ENCODE data around the gene FHOD3. TPM values are rescaled to one million over a fixed set of nuclear protein-coding genes. Genes with fewer than 3 reads are reported as not detected.

Gene FHOD3
- total and polyA plus RNA-seq, 2 of the 8 experiments (the other 6 are each of a cell fraction or from before 2014, with no cell fraction given) = 9.7 to 10.5 TPM

GRCh38 chr18:36592282-36592681 lies 294.8 kb downstream of the FHOD3 start:
- H4K20me1 ChIP-seq (replicated peaks in 1 of 2; ENCODE audit: control insufficient read depth in 1 of 2, insufficient read depth in 2 of 2, low read length in 2 of 2) = no peaks in the 10 kb centered on the region
- no peak overlapping the region for H2BK15ac ChIP-seq (ENCODE audit: low read length)
- H4K91ac ChIP-seq (replicated peaks; ENCODE audit: insufficient read length, low read length) = no peak overlapping the region
- H4K5ac ChIP-seq (ENCODE audit: insufficient read length, low read depth, low read length) = no peak overlapping the region
- no peaks in the 10 kb centered on the region for H3K36me3 ChIP-seq (ENCODE audit: control insufficient read depth in 2 of 4, insufficient read depth in 4 of 4, low read length in 3 of 4)
- H3K9ac ChIP-seq (replicated peaks in 1 of 4; ENCODE audit: extremely low read depth in 1 of 4, low read depth in 3 of 4, low read length in 3 of 4) = no peak overlapping the region
- no peaks in the 10 kb centered on the region for H3K9me3 ChIP-seq (ENCODE audit: insufficient read depth in 2 of 2, low read depth in 1 of 2, low read length in 1 of 2)
- H3K18ac ChIP-seq (ENCODE audit: extremely low read depth, low read length) = no peak overlapping the region
- H3K4me3 ChIP-seq (ENCODE audit: extremely low read depth in 1 of 4, insufficient read depth in 2 of 4, low read depth in 3 of 4, low read length in 4 of 4) = no peak overlapping the region
- H3K79me1 ChIP-seq (ENCODE audit: low read depth, low read length) = no peaks in the 10 kb centered on the region
- no peak overlapping the region for H3K23ac ChIP-seq (ENCODE audit: insufficient read length)
- POLR2A ChIA-PET (ENCODE audit: partially characterized antibody) = no interaction called here
- no peak overlapping the region for H2AFZ ChIP-seq (ENCODE audit: low read length)
- H2BK12ac ChIP-seq (ENCODE audit: low read depth, low read length) = no peak overlapping the region
- H4K8ac ChIP-seq (ENCODE audit: extremely low read depth, insufficient read depth, low read length) = no peak overlapping the region
- no peak overlapping the region for H2BK5ac ChIP-seq (ENCODE audit: low read depth, low read length)
- whole genome bisulfite sequencing, 2 experiments (ENCODE audit: extremely low coverage in 1 of 2, insufficient coverage in 1 of 2, insufficient read length in 1 of 2, insufficient replicate concordance in 2 of 2, low coverage in 1 of 2, low lambda C conversion rate in 2 of 2, missing lambda C conversion rate in 1 of 2) = 85% methylated on average over 5 of the region's 5 CpGs; no CpG with 5 or more reads in 1 of the 2 experiments
- FAIRE-seq (no peak), DNase-seq (ENCODE audit: low read depth in 1 of 2, low spot score in 2 of 2) (no peak)
- peaks cover 0 to 5% (median 0%) of the 10 kb centered on the region in 4 experiments; a peak in 1 of 7 replicates for H3K4me1 ChIP-seq (replicated peaks in 1 of 4; ENCODE audit: control insufficient read depth in 3 of 4, insufficient read depth in 4 of 4, low read length in 3 of 4)
- H3K79me2 ChIP-seq (ENCODE audit: control insufficient read depth in 1 of 2, insufficient read depth in 2 of 2, low read length in 2 of 2) = no peaks in the 10 kb centered on the region
- no peak overlapping the region for H2BK20ac ChIP-seq (ENCODE audit: low read length)
- H3K27me3 ChIP-seq (replicated peaks in 1 of 4; ENCODE audit: control insufficient read depth in 3 of 4, extremely low read depth in 1 of 4, insufficient read depth in 3 of 4, low read length in 3 of 4) = no peaks in the 10 kb centered on the region
- no peak overlapping the region for H2AK5ac ChIP-seq (ENCODE audit: low read depth, low read length)
- no peak overlapping the region for H3K4ac ChIP-seq (replicated peaks; ENCODE audit: insufficient read length, low read depth, low read length)
- no peaks in the 10 kb centered on the region for H3K23me2 ChIP-seq (ENCODE audit: low read depth, low read length)
- H3K56ac ChIP-seq (replicated peaks; ENCODE audit: insufficient read length, low read depth, low read length) = no peak overlapping the region
- no peak overlapping the region for H3K14ac ChIP-seq (ENCODE audit: insufficient read length)
- CTCF ChIA-PET (ENCODE audit: partially characterized antibody) = no interaction called here
- no peak overlapping the region for H3K27ac ChIP-seq (ENCODE audit: low read depth, low read length)
- H2BK120ac ChIP-seq (replicated peaks; ENCODE audit: low read depth, low read length) = no peak overlapping the region
- no peak overlapping the region for H3K4me2 ChIP-seq (ENCODE audit: insufficient read depth in 1 of 2, low read depth in 2 of 2, low read length in 2 of 2)
- no peak for TF ChIP-seq SAP30 (IDR thresholded peaks at IDR 0.05; ENCODE audit: insufficient read depth, insufficient replicate concordance, low read length)
- no peak for TF ChIP-seq CREB1 (IDR thresholded peaks at IDR 0.05)
